Small intestine (tissue), 7 donors: Measurements from ENCODE around the gene SERGEF. TPM values are rescaled to one million over a fixed set of nuclear protein-coding genes. Genes with fewer than 3 reads are reported as not detected.

ENCODE experiments used
- DNase-seq, 2 donors: peaks; one replicate each; pipeline versions ENCODE4 v3.0.0 to v3.0.0-alpha.2; 2013
- FAIRE-seq: peaks from 2 replicates; lab custom pipeline; 2012; peaks lifted over from hg19 to GRCh38; lab: Jason Lieb, UNC
- H3K27ac ChIP-seq, 3 donors: one replicate each; pipeline ENCODE4 v1.5.1; 2013; ENCODE audit warnings: low read length in 2 of 3, mild to moderate bottlenecking in 2 of 3, control low read depth in 1 of 3, inconsistent platforms in 1 of 3, low read depth in 1 of 3, moderate library complexity in 1 of 3
- H3K27me3 ChIP-seq, 3 donors: one replicate each; pipeline ENCODE4 v1.6.1; 2013; ENCODE audit warnings: low read length in 3 of 3, inconsistent platforms in 1 of 3; ENCODE audit not compliant: control insufficient read depth in 3 of 3, insufficient read depth in 3 of 3
- H3K36me3 ChIP-seq, 3 donors: one replicate each; pipeline ENCODE4 v1.6.1; 2013; ENCODE audit warnings: low read length in 3 of 3, inconsistent platforms in 1 of 3, low read depth in 1 of 3, mild to moderate bottlenecking in 1 of 3, moderate library complexity in 1 of 3; ENCODE audit not compliant: control insufficient read depth in 3 of 3, insufficient read depth in 2 of 3
- H3K4me1 ChIP-seq, 3 donors: one replicate each; pipeline ENCODE4 v1.6.1; 2013; ENCODE audit warnings: low read length in 2 of 3, inconsistent platforms in 1 of 3, low read depth in 1 of 3, mild to moderate bottlenecking in 1 of 3, moderate library complexity in 1 of 3; ENCODE audit not compliant: control insufficient read depth in 3 of 3, insufficient read depth in 2 of 3
- H3K4me3 ChIP-seq, 3 donors: one replicate each; pipeline ENCODE4 v1.5.1; 2013; ENCODE audit warnings: low read length in 3 of 3, control low read depth in 1 of 3, inconsistent platforms in 1 of 3, low read depth in 1 of 3, mild to moderate bottlenecking in 1 of 3, moderate library complexity in 1 of 3
- H3K9me3 ChIP-seq, 2 donors: one replicate each; pipeline ENCODE4 v1.6.1; 2013; ENCODE audit warnings: low read depth in 1 of 2, low read length in 1 of 2; ENCODE audit not compliant: control insufficient read depth in 2 of 2, insufficient read depth in 1 of 2
- WGBS, 3 donors: extraction: QIAGEN DNeasy Blood & Tissue Kit; methylation state at CpG; one replicate each; pipeline ENCODE4 v1.1.7; 2013; 5-methylcytosine and 5-hydroxymethylcytosine counted together
- polyA plus RNA-seq, 4 donors: library from polyadenylated mRNA; stranded (reverse) in 3 of 4; unstranded in 1 of 4; fragments of 200-250 nt in 3 of 4; fragments of 120-200 nt in 1 of 4; gene quantifications; one replicate each; pipeline versions ENCODE4 v1.2.1 to v1.2.3, GENCODE V29; 2013
- donor health status: healthy with polysubstance abuse.
- donor health status: control.
- donor health status: control.
- donor health status: Bipolar disorder and iron deficiency.
- donor health status: healthy.

SERGEF gene
- polyA plus RNA-seq, 4 donors, result 19.2 to 31.1 (median 27.0) TPM

DNA sequence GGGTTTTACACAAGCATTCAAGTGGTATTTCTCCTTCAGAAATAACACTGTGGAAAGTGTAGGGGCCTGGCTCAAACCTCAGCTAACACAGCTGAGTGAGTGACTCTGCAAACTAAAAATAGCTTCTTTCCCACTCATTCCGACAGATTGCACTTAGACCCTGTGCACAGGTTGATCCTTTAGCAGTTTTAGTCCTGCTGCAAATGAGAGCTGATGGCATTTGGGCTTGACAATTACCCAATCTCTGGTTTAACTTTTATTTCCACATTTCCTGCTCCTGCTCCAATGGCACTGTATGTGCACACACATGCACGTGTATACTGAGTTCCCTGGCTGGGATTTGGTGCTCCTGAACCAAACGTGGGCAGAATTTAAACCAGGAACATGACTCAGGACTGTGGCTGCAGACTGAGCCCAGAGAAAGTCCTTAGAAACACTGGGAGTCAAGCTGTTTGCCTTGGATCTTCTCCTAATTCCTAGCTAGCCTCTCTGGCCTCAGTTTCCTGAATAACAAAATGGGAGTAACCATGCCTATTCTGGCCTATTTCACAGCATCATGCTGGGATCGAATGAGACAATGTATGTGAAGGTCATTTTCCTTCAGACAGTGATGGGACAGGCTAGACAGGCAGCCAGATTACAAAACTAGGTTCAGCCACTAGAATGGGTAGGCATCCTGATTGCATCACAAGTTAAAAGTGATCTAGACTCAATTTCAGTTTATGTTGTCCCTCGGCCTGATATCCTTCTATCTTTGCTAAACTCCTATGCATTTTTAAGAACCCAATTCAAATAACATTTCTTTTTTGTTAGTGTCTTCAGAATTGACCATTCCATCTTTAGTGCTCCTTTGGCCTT, 58.2 kb downstream of the SERGEF start:
- 76 to 88% (median 86%) methylated on average over 5 of the region's 5 CpGs for WGBS, 3 donors
- no peaks in the 10 kb centered on the region for H3K27me3 ChIP-seq
- FAIRE-seq, result no peak
- peaks cover 0 to 10% (median 4%) of the 10 kb centered on the region in 3 donors for H3K36me3 ChIP-seq
- H3K4me3 ChIP-seq, result no peak overlapping the region
- no peaks in the 10 kb centered on the region for H3K9me3 ChIP-seq
- no peaks in the 10 kb centered on the region for H3K4me1 ChIP-seq
- DNase-seq, result no peak
- no peak overlapping the region for H3K27ac ChIP-seq

DNA sequence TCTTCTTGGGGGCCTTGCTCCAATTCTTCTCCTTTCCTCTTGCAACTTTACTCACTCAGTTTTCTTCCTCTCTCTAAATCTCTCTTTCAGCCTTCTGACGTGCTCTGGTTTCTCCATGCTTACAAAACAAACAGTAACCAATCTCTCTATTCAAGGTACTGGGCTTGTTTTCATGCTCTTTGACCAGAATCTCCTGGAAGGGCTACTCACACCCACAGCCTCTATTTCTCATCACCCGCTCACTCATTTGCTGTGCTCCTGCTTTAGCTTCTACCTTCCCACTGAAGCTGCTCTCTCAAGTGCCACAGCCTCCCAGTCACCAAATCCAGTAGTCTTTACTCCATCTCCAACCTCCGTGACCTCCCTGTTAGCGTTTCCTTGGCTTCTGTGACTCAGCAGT, 60.4 kb downstream of the SERGEF start:
- Histone ChIP-seq H3K9me3 (no peaks in the 10 kb centered on the region), H3K27me3 (no peaks in the 10 kb centered on the region), H3K27ac (no peak overlapping the region), H3K4me1 (no peaks in the 10 kb centered on the region), H3K36me3 (peaks cover 2 to 12% (median 5%) of the 10 kb centered on the region in 3 donors), H3K4me3 (no peak overlapping the region)
- DNase-seq (no peak), FAIRE-seq (no peak)
- 79 to 90% (median 89%) methylated on average over 4 of the region's 4 CpGs for WGBS, 3 donors

DNA sequence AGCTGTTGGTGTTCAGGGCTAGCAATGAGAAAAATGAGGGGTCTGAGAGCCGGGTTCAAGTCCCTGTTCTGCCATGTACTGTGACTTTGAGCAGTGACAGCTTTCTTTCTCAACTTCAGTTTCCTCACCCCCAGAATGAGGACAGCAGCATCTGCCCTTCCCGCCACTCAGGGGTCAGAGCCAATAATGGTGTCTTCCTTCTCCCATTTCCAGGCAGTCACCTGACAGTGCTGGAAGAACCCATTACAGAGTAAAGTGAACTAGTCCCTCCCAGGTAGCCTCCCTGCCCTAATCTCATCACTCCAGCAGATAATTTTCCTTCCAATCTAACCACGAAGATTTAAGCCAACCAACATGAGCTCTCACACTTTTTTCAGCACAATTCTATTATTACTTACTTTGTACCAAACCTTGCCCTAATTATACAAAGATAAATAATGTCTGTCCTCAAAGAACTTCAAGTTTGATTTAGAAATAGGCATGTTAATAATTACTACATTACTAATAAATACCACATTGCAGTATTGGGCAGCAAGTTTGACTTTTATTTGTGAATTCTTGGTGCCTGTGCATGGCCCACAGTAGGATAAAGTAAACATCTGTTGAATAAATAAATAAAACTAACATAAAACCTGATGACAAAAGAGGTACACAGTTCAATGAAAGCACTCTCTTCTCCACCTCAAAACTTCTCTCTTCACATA, 61.0 kb downstream of the SERGEF start:
- DNase-seq (no peak), FAIRE-seq (no peak)
- Histone ChIP-seq H3K27ac (no peak overlapping the region), H3K27me3 (no peaks in the 10 kb centered on the region), H3K4me3 (no peak overlapping the region), H3K4me1 (no peaks in the 10 kb centered on the region), H3K9me3 (no peaks in the 10 kb centered on the region), H3K36me3 (peaks cover 2 to 10% (median 5%) of the 10 kb centered on the region in 3 donors)
- 88 to 97% (median 92%) methylated on average over 3 of the region's 3 CpGs for WGBS, 3 donors

DNA sequence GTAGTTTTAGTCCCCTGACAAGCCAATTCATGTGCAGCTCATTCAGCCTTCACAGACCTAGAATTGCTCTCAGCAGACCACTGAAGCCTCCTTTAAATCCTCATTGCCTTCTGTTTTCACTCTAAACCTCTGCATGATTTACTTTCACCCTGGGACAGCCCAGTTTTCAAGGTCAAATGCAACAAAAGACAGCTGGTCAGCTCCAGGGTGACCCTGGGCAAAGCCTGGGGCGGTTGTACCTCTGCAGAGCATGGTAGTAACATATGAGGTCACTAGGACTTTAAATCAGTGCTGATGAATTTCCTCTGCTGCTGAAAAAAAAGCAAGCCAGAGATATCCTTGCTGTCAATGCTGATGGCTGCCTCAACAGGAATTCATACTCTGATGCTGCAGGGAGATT, 62.2 kb downstream of the SERGEF start:
- WGBS, 3 donors, result 88 to 97% (median 92%) methylated on average over 1 of the region's 1 CpG
- no peak overlapping the region for H3K4me3 ChIP-seq
- no peak overlapping the region for H3K27ac ChIP-seq
- no peaks in the 10 kb centered on the region for H3K4me1 ChIP-seq
- H3K27me3 ChIP-seq, result no peaks in the 10 kb centered on the region
- DNase-seq, result no peak
- no peaks in the 10 kb centered on the region for H3K9me3 ChIP-seq
- FAIRE-seq, result no peak
- peaks cover 2 to 7% (median 5%) of the 10 kb centered on the region in 3 donors for H3K36me3 ChIP-seq

DNA sequence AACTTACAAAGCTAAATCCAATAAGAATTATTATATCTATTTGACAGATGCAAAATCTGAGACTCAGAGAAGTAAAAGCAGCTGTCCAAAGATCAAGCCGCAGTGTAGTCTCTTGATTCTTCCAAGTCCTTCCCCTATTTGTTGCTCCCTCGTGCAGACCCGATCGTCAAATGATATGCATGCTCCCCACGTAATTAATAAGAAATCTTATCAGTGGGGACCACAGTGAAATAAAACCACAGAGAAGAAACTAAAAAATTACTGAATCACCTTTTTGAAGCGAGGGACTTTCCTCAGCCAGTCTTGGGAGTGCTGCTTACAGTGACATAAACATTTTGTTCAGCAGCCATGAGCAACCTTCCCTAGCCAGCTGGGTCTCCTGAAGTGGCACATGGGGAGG, 64.6 kb downstream of the SERGEF start:
- WGBS, 3 donors, result 90 to 94% (median 93%) methylated on average over 6 of the region's 6 CpGs
- DNase-seq, result no peak
- FAIRE-seq, result no peak

DNA sequence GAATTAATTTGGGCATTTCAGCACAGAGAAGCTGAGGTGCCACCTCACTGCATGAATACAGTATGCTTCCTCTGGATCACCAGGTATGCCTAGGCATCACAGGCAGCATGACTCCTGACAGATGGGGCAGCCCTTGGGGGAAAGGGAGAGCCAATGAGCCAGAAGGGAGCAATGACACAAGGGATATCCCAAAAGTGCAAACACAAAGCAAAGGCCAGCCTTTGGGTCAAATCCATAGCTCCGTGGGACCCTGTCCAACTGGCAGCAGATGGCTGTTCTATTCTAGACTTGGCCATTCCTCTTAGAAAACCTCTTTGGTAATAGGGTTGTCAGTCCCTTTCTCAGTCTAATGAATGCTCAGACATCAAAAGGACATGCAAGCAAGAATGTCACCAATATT, 73.3 kb downstream of the SERGEF start:
- H3K36me3 ChIP-seq, result no peaks in the 10 kb centered on the region
- DNase-seq (no peak), FAIRE-seq (no peak)
- no peak overlapping the region for H3K27ac ChIP-seq
- WGBS, 3 donors, result 71 to 96% (median 82%) methylated on average over 1 of the region's 1 CpG
- H3K27me3 ChIP-seq, result no peaks in the 10 kb centered on the region
- no peak overlapping the region for H3K4me3 ChIP-seq
- H3K9me3 ChIP-seq, result no peaks in the 10 kb centered on the region
- no peaks in the 10 kb centered on the region for H3K4me1 ChIP-seq

More for the DNA sequence above, 64.6 kb downstream of the SERGEF start:
- no peaks in the 10 kb centered on the region for H3K27me3 ChIP-seq
- peaks cover 2 to 5% (median 5%) of the 10 kb centered on the region in 3 donors for H3K36me3 ChIP-seq
- H3K4me3 ChIP-seq, result no peak overlapping the region
- no peak overlapping the region for H3K27ac ChIP-seq
- no peaks in the 10 kb centered on the region for H3K9me3 ChIP-seq
- no peaks in the 10 kb centered on the region for H3K4me1 ChIP-seq

DNA sequence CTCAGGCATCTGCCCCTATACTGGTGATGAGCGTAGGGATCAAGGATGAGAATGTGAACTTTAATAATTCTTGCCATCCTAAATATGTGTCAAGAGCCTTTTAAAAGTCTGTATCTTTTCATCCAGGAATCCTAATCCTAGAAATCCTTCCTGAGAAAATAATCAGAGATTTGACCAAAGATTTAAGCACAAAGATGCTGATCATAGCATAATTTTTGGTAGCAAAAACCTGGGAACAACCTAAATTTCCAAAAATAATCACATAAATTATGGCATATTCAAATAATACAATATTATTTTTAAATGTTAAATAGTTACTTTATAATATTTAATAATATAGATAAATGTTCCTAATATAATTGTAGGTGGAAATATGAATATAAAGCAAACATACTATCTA, 76.1 kb downstream of the SERGEF start:
- FAIRE-seq (no peak), DNase-seq (no peak)
- H3K27me3 ChIP-seq, result no peaks in the 10 kb centered on the region
- WGBS, 3 donors, result 94 to 100% (median 97%) methylated on average over 1 of the region's 1 CpG
- no peak overlapping the region for H3K4me3 ChIP-seq
- peaks cover 0 to 3% of the 10 kb centered on the region in 2 donors for H3K9me3 ChIP-seq
- no peak overlapping the region for H3K27ac ChIP-seq
- no peaks in the 10 kb centered on the region for H3K4me1 ChIP-seq
- H3K36me3 ChIP-seq, result no peaks in the 10 kb centered on the region

DNA sequence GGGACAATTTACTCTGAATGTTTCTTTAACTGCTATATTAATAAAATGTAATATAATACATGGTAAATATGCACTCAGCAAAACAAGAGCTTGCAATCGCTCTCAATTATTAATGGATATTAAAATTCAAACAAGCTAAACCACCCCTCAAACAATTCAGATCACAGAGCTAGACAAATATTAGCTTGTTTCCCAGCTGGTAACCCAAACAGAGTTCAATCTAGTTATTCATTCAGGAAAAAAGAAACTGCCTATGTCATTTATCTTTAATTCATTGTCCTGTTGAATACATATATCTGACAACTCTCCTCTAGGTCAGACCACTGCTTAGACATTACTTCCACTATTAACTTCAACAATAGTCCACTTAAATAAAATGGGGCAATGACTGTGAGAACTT, 78.7 kb downstream of the SERGEF start:
- DNase-seq (no peak), FAIRE-seq (no peak)
- Histone ChIP-seq H3K4me1 (no peaks in the 10 kb centered on the region), H3K9me3 (peaks cover 0 to 3% of the 10 kb centered on the region in 2 donors), H3K4me3 (no peak overlapping the region), H3K36me3 (no peaks in the 10 kb centered on the region), H3K27ac (no peak overlapping the region), H3K27me3 (no peaks in the 10 kb centered on the region)
- 80 to 91% (median 87%) methylated on average over 1 of the region's 1 CpG for WGBS, 3 donors
